HEK293T (cell line): Measurements from ENCODE around the gene TGDS.

Experiments used
- ARNT ChIP-seq: fragments of 450-650 bp; IDR thresholded peaks from 2 replicates; pipeline ENCODE4 v1.6.1; 2017; ENCODE audit warnings: mild to moderate bottlenecking
- BHLHE40 ChIP-seq: fragments of 450-650 bp; IDR thresholded peaks from 2 replicates; pipeline ENCODE4 v1.6.1; 2016; ENCODE audit warnings: mild to moderate bottlenecking, moderate library complexity, borderline replicate concordance
- CTBP1 ChIP-seq: fragments of 450-650 bp; IDR thresholded peaks from 2 replicates; pipeline ENCODE4 v1.6.1; 2016; ENCODE audit warnings: borderline replicate concordance
- ELF4 ChIP-seq: fragments of 450-650 bp; IDR thresholded peaks from 2 replicates; pipeline ENCODE4 v1.6.1; 2017; ENCODE audit warnings: antibody characterized with exemption
- FOXA1 ChIP-seq: fragments of 450-650 bp; IDR thresholded peaks from 2 replicates; pipeline ENCODE4 v1.6.1; 2016; ENCODE audit warnings: mild to moderate bottlenecking
- FOXK2 ChIP-seq: fragments of 450-650 bp; IDR thresholded peaks from 2 replicates; pipeline ENCODE4 v1.6.1; 2016; ENCODE audit warnings: mild to moderate bottlenecking
- FOXM1 ChIP-seq: fragments of 450-650 bp; IDR thresholded peaks from 2 replicates; pipeline ENCODE4 v1.6.1; 2017; ENCODE audit warnings: mild to moderate bottlenecking, borderline replicate concordance
- HDGF ChIP-seq: fragments of 450-650 bp; IDR thresholded peaks from 2 replicates; pipeline ENCODE4 v1.6.1; 2017; ENCODE audit warnings: antibody characterized with exemption, borderline replicate concordance
- LEF1 ChIP-seq: fragments of 450-650 bp; IDR thresholded peaks from 2 replicates; pipeline ENCODE4 v1.6.1; 2017; ENCODE audit warnings: mild to moderate bottlenecking, borderline replicate concordance
- NFRKB ChIP-seq: fragments of 450-650 bp; IDR thresholded peaks from 2 replicates; pipeline ENCODE4 v1.6.1; 2016; ENCODE audit warnings: mild to moderate bottlenecking, moderate library complexity
- SP1 ChIP-seq: fragments of 450-650 bp; IDR thresholded peaks from 2 replicates; pipeline ENCODE4 v1.6.1; 2017
- SUZ12 ChIP-seq: fragments of 450-650 bp; IDR thresholded peaks from 2 replicates; pipeline ENCODE4 v1.6.1; 2016; ENCODE audit warnings: mild to moderate bottlenecking
- TARDBP ChIP-seq: fragments of 450-650 bp; IDR thresholded peaks from 2 replicates; pipeline ENCODE4 v1.6.1; 2016
- ZNF384 ChIP-seq: fragments of 450-650 bp; IDR thresholded peaks from 2 replicates; pipeline ENCODE4 v1.6.1; 2016

DNA sequence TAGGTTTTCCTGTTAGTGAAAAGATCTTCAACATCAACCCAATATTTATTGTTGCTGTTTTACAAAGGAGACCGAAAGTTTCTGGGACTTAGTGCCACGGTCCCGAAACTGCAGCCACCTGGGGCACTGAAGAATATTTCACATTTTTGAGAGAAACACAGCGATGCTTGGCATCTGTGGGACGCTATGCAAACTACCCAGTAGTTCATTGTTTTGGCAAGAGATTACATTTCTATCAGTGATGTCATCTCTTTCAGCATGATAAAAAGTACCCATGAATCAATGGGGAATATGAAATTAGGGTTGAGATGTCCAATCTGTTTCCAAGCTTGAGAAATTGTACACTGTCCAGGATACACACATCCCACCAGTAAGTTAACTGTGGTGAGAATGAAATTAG, 43.9 kb downstream of the TGDS start:
- TF ChIP-seq FOXM1 (no peak), ARNT (no peak), ELF4 (no peak), SP1 (no peak), LEF1 (no peak), FOXK2 (no peak), BHLHE40 (no peak), CTBP1 (no peak), HDGF (no peak), SUZ12 (no peak), FOXA1 (no peak), TARDBP (no peak), NFRKB (no peak), ZNF384 (no peak)
